K562 (cell line): Measurements from ENCODE around the gene PACC1. TPM values are rescaled to one million over a fixed set of nuclear protein-coding genes. Genes with fewer than 3 reads are reported as not detected.

Experiments used
- BMI1 ChIP-seq: fragments of 150-350 bp; IDR thresholded peaks from 2 replicates; pipeline ENCODE4 v1.6.1; 2014; ENCODE audit warnings: low read length
- CBFA2T2 ChIP-seq: fragments of 450-650 bp; conservative IDR thresholded peaks from 2 replicates; pipeline ENCODE4 v1.6.1; 2017; ENCODE audit warnings: mild to moderate bottlenecking
- CXXC5 ChIP-seq: fragments of 250-450 bp; sonication (Bioruptor Pico); IDR thresholded peaks from 2 replicates; pipeline ENCODE4 v1.8.0; 2022; ENCODE audit warnings: inconsistent platforms, mild to moderate bottlenecking, moderate library complexity
- E2F3 ChIP-seq: fragments of 250-450 bp; sonication (Bioruptor Pico); IDR thresholded peaks from 2 replicates; pipeline ENCODE4 v1.4.0; 2020; ENCODE audit warnings: mild to moderate bottlenecking
- EGR1 ChIP-seq: fragments of 450-650 bp; conservative IDR thresholded peaks from 2 replicates; pipeline ENCODE4 v1.6.1; 2017; ENCODE audit warnings: mild to moderate bottlenecking
- FOXJ3 ChIP-seq: sonication (generic); formaldehyde crosslinking; IDR thresholded peaks from 2 replicates; pipeline ENCODE4 v1.4.0; 2020; ENCODE audit warnings: mild to moderate bottlenecking, missing genetic modification reagents
- HDAC1 ChIP-seq, 2 experiments: fragments of 450-650 bp; IDR thresholded peaks; 2 replicates each; pipeline ENCODE4 v1.6.1; 2016 to 2017; ENCODE audit warnings: inconsistent platforms in 1 of 2, mild to moderate bottlenecking in 1 of 2, moderate library complexity in 1 of 2
- HES1 ChIP-seq: fragments of 450-650 bp; IDR thresholded peaks from 2 replicates; pipeline ENCODE4 v1.6.1; 2016; ENCODE audit warnings: low read depth, mild to moderate bottlenecking, moderate library complexity
- HNRNPK ChIP-seq: fragments of 200-400 bp; formaldehyde crosslinking; IDR thresholded peaks from one replicate; pipeline ENCODE4 v1.6.1; 2018; ENCODE audit warnings: mild to moderate bottlenecking, low read depth, low read length; ENCODE audit not compliant: poor library complexity, severe bottlenecking
- MCM2 ChIP-seq: fragments of 450-650 bp; IDR thresholded peaks from 2 replicates; pipeline ENCODE4 v1.6.1; 2017; ENCODE audit warnings: low read depth, mild to moderate bottlenecking
- MECOM ChIP-seq: fragments of 250-450 bp; sonication (Bioruptor Pico); IDR thresholded peaks from 2 replicates; pipeline ENCODE4 v1.8.0; 2022; ENCODE audit warnings: inconsistent platforms
- RBM14 ChIP-seq: fragments of 200-400 bp; formaldehyde crosslinking; IDR thresholded peaks from 2 replicates; pipeline ENCODE4 v1.6.1; 2018; ENCODE audit warnings: low read depth, mild to moderate bottlenecking, low read length, moderate library complexity, borderline replicate concordance; ENCODE audit not compliant: insufficient read depth
- RUNX1 ChIP-seq: sonication (generic); IDR thresholded peaks from 2 replicates; pipeline ENCODE4 v1.6.1; 2016; ENCODE audit warnings: antibody characterized with exemption, low read depth
- SIX5 ChIP-seq, 2 experiments: IDR thresholded peaks; 2 replicates each; pipeline ENCODE4 v1.6.1; 2011; ENCODE audit warnings: low read length in 2 of 2, borderline replicate concordance in 1 of 2, low read depth in 1 of 2, mild to moderate bottlenecking in 1 of 2, moderate library complexity in 1 of 2; ENCODE audit not compliant: insufficient read depth in 1 of 2
- SMARCE1 ChIP-seq: fragments of 450-650 bp; IDR thresholded peaks from 2 replicates; pipeline ENCODE4 v1.7.1; 2016; ENCODE audit warnings: mild to moderate bottlenecking
- TBP ChIP-seq: optimal IDR thresholded peaks from 2 replicates; pipeline ENCODE3; 2011; ENCODE audit warnings: low read depth, low read length, improper control_type of control experiment
- U2AF1 ChIP-seq: fragments of 200-400 bp; formaldehyde crosslinking; optimal IDR thresholded peaks from 2 replicates; pipeline ENCODE3; 2017; ENCODE audit warnings: mild to moderate bottlenecking, low read depth, low read length, moderate library complexity
- ZBTB7A ChIP-seq: IDR thresholded peaks from 2 replicates; pipeline ENCODE4 v1.6.1; 2011; ENCODE audit warnings: low read depth, mild to moderate bottlenecking, low read length, moderate library complexity, borderline replicate concordance; ENCODE audit not compliant: control insufficient read depth
- ZNF217 ChIP-seq: sonication (generic); formaldehyde crosslinking; IDR thresholded peaks from 2 replicates; pipeline ENCODE4 v1.8.0; 2022; ENCODE audit warnings: mild to moderate bottlenecking, missing genetic modification reagents
- polyA plus RNA-seq, 8 experiments: library from polyadenylated mRNA; depleted of rRNA in 4 of 8; stranded (reverse) in 5 of 8; unstranded in 3 of 8; fragments of >200 nt; fragmentation: Nextera tagmentation in 2 of 8; fragmentation: Illumina TruSeq in 1 of 8; extraction: Ambion mirVana in 2 of 8; extraction: Trizol in 1 of 8; gene quantifications; 2 replicates each; pipeline versions ENCODE4 v1.2.1 to v1.2.3, GENCODE V29; 2011 to 2014; ENCODE audit warnings: inconsistent platforms in 1 of 8, missing spikeins in 1 of 8
- total RNA-seq, 7 experiments: library from RNA; depleted of rRNA in 6 of 7; stranded (reverse); fragments of >200 nt in 6 of 7; fragmentation: Illumina TruSeq in 2 of 7; extraction: Trizol in 2 of 7; gene quantifications; 2 replicates each; pipeline versions ENCODE4 v1.2.1 to v1.2.3, GENCODE V29; 2011 to 2021; ENCODE audit warnings: low replicate concordance in 1 of 7
- TF ChIP-seq, protein P1 (sequence below): fragments of 450-650 bp; IDR thresholded peaks from 2 replicates; pipeline ENCODE4 v1.6.1; 2014; ENCODE audit warnings: low read depth, mild to moderate bottlenecking, moderate library complexity, borderline replicate concordance
- TF ChIP-seq, protein P2 (sequence below): fragments of 450-650 bp; formaldehyde crosslinking; IDR thresholded peaks from 2 replicates; pipeline ENCODE4 v1.4.0; 2020; ENCODE audit warnings: mild to moderate bottlenecking, moderate library complexity
- TF ChIP-seq, protein P3 (sequence below): fragments of 450-650 bp; IDR thresholded peaks from 2 replicates; pipeline ENCODE4 v1.6.1; 2016; ENCODE audit warnings: missing biosample characterization, missing genetic modification characterization

Gene PACC1
- total and polyA plus RNA-seq, 9 of the 15 experiments (the other 6 are each of a cell fraction or from before 2014, with no cell fraction given): 7.1 to 19.3 (median 14.9) TPM

GRCh38 chr1:212433577-212434462 is 19.1 kb upstream of the PACC1 start (continued):
- TF ChIP-seq TBP (no peak), E2F3 (CRISPR knock-in tag) (no peak), CBFA2T2 (no peak), HES1 (no peak), RUNX1 (0 out of 2 replicates have a peak, but pooled peaks have one; percentile 5), EGR1 (peak; percentile 43; the same call in 1 of the 2 replicates), SMARCE1 (0 out of 2 replicates have a peak, but pooled peaks have one; percentile 14), RBM14 (no peak), HDAC1 (IDR thresholded peaks at IDR 0.05) (no peak), ZBTB7A (0 out of 2 replicates have a peak, but pooled peaks have one; percentile 2), ZNF217 (no peak), MCM2 (no peak), SIX5 (IDR thresholded peaks at IDR 0.05; ENCODE audit: borderline replicate concordance in 1 of 2, insufficient read depth in 1 of 2, low read depth in 1 of 2, low read length in 2 of 2) (no peak), U2AF1 (no peak), HNRNPK (no peak), MECOM (no peak), CXXC5 (CRISPR knock-in tag) (no peak), BMI1 (no peak), FOXJ3 (no peak)
- TF ChIP-seq, protein P1, sequence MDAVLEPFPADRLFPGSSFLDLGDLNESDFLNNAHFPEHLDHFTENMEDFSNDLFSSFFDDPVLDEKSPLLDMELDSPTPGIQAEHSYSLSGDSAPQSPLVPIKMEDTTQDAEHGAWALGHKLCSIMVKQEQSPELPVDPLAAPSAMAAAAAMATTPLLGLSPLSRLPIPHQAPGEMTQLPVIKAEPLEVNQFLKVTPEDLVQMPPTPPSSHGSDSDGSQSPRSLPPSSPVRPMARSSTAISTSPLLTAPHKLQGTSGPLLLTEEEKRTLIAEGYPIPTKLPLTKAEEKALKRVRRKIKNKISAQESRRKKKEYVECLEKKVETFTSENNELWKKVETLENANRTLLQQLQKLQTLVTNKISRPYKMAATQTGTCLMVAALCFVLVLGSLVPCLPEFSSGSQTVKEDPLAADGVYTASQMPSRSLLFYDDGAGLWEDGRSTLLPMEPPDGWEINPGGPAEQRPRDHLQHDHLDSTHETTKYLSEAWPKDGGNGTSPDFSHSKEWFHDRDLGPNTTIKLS: no peak
- TF ChIP-seq, protein P2, sequence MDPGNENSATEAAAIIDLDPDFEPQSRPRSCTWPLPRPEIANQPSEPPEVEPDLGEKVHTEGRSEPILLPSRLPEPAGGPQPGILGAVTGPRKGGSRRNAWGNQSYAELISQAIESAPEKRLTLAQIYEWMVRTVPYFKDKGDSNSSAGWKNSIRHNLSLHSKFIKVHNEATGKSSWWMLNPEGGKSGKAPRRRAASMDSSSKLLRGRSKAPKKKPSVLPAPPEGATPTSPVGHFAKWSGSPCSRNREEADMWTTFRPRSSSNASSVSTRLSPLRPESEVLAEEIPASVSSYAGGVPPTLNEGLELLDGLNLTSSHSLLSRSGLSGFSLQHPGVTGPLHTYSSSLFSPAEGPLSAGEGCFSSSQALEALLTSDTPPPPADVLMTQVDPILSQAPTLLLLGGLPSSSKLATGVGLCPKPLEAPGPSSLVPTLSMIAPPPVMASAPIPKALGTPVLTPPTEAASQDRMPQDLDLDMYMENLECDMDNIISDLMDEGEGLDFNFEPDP (CRISPR knock-in tag): no peak
- TF ChIP-seq, protein P3, sequence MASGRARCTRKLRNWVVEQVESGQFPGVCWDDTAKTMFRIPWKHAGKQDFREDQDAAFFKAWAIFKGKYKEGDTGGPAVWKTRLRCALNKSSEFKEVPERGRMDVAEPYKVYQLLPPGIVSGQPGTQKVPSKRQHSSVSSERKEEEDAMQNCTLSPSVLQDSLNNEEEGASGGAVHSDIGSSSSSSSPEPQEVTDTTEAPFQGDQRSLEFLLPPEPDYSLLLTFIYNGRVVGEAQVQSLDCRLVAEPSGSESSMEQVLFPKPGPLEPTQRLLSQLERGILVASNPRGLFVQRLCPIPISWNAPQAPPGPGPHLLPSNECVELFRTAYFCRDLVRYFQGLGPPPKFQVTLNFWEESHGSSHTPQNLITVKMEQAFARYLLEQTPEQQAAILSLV (tag): no peak
